GM21825 (cell line): ENCODE results near the gene THRAP3.
"Not testable (repeated sequence)": the region's sequence is repeated elsewhere in the genome, so short reads cannot be mapped to it uniquely, and the experiment has no call there.

Experiments used
- ATAC-seq: cut with Tn5 transposase; IDR thresholded peaks from one replicate; pipeline ENCODE4 v1.9.1; 2021; ENCODE audit warnings: mild to moderate bottlenecking, moderate library complexity; ENCODE audit not compliant: unreplicated experiment

The THRAP3 gene

DNA sequence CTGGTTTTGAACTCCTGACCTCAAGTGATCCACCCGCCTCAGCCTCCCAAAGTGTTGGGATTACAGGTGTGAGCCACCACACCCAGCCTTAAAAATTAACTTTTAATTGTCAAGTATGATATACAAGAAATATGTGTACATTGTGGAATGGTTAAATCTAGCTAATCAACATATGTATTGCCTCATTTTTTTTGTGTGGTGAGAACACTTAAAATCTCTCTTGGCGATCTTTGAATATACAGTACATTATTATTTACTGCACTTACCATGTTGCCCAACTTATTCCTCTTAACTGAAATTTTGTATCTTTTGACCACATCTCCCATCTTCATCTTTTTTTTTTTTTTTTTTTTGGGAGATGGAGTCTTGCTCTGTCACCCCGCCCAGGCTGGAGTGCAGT, 23.3 kb downstream of the THRAP3 start:
- ATAC-seq = no peak

DNA sequence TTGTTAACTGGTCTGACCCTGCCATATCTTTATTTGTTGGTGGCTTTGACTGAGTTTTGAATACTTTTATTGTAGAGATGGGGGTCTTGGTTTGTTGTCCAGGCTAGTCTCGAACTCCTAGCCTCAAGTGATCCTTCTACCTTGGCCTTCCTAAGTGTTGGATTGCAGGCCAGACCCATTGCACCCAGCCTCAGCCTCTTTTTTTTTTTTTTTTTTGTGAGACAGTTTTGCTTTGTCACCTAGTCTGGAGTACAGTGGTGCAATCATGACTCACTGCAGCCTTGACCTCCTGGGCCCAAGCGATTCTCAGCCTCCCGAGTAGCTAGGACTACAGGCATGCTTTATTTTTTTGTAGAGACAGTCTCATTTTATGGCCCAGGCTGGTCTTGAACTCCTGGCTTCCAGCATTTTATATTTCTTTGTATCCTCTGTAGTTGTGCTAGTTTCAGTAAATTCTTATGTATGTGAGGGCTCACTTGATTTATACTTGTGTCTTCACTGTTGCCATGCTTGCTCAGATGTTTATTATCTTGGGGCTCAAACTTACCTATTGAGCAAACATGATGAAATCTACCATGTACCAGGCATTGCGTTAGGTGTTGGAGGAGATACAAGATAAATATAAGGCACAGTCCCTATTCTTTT, 24.1 kb downstream of the THRAP3 start:
- no peak for ATAC-seq

DNA sequence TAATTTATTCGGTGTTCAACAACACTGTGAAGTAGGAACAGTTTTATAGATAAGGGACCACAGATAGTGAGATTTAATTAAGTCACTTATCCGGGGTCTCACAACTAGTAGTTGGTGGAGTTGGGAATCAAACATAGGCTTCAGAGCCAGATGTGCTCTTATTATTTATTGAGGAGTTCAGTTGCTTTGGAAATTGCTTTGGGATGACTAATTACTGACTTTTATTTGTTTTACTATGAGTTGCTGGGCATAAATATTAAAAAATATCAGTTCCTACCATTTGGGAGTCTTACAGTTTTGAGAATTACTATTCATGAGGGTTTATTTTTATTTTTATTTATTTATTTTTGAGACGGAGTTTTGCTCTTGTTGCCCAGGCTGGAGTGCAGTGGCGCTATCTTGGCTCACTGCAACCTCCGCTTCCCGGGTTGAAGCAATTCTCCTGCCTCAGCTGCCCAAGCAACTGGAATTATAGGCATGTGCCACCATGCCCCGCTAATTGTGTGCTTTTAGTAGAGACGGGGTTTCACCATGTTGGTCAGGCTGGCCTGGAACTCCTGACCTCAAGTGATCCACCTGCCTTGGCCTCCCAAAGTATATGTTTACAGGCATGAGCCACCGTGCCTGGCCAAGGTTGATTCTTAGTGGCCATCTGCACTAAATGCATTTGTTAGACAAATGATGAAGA, 27.7 kb downstream of the THRAP3 start:
- no peak for ATAC-seq

DNA sequence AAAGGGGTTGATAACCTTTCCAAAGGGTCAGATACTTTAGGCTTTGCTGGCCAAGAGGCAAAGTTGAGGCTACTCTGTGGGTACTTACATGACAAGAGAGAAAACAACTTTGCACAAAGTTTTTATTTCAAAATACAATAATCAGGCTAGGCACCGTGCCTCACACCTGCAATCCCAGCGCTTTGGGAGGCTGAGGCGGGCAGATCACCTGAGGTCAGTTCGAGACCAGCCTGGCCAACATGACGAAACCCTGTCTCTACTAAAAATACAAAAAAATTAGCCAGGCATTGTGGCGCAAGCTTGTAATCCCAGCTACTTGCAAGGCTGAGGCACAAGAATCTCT, 28.2 kb downstream of the THRAP3 start:
- not testable (repeated sequence) for ATAC-seq

DNA sequence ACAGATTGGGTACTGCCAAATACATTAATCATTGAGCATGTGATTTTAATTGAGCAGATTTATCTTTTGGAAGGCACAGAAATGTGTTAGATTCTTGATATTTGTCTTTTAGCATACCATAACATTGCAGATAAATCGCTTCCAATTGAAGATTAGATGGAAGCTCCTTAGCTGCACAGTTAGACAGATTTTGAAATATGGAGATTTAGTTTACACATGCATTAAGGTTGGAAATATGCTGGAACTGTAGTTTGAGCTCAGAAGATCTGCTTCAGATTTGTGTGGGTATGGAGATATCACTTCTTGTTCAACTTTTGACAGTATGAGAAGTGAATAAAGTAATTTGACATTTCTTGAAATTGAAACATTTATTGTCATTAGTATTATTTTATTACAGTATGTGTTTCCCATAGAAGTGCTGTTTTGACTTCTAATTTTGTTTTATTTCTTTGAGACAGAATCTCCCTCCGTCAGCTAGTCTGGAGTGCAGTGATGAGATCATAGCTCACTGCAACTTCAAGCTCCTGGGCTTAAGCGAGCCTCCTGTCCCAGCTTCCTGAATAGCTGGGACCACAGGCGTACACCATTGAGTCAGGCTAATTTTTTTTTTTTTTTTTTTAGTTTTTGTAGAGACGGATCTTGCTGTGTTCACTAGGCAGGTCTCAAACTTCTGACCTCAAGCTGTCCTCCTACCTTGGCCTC, 29.1 kb downstream of the THRAP3 start:
- ATAC-seq = no peak

DNA sequence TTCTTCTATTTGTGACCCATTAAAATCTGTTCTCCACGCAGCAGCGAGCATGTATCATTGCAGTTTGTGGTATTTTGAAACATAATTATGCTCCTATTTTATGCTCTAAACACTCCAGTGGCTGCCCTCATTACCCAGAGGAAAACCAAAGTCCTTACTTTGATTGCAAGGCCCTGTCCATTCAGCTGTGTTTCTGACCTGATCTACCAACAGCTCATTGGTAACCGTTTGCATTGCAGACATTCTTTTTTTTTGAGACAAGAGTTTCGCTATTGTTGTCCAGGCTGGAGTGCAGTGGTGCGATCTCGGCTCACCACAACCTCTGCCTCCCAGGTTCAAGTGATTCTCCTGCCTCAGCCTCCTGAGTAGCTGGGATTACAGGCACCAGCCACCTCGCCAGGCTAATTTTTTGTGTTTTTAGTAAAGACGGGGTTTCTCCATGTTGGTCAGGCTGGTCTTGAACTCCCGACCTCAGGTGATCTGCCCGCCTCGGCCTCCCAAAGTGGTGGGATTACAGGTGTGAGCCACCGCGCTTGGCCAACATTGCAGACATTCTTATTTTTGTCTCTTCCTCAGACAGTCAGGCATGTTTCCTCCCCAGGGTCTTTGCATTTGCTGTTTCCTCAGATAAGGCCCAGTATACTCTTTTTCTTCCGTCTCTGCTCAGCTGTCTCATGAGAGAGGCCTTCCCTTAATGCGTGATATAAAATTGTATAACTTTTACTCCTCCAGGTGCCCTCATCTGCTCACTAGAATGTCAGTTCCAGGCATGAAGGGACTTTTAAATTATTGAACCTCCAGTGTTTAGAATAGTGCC, 32.5 kb downstream of the THRAP3 start:
- ATAC-seq = no peak

DNA sequence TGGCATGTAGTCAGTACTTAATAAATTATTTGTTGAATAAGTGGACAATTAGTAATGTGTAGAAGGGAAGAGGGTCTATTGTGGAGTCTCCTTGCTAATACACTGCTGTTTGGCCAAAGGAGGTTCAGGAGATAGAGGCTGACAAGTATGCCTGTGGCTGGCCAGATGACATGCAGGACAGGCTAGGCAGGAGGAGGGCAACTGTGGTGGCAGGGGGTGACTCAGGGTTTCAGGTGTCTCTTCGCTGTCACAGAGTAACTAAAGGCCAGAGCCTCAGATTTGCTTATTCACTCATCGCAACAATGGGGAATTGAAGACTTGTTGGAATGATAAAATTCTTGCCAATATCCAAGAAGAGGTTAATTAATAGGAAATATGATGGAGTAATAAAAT, 33.1 kb downstream of the THRAP3 start:
- ATAC-seq = peak; percentile 57

DNA sequence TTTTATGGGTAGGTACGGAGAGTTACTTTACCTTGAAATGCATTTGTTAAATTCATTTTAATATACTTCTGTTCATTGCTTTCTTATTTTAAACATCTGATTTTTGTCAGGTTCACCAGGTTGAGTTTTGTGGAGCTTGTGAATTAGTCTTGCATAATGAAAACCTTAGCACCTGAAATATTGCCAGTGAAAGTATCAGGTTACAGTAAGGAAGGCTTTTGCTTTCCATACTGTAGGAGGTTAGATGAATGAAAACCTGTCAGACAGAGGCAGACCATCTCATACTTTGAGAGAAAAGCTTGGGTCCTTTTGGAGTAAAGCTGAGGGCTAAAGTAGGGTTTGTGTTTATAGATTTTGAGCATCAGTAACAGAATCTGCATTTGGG, 34.7 kb downstream of the THRAP3 start:
- ATAC-seq = no peak

DNA sequence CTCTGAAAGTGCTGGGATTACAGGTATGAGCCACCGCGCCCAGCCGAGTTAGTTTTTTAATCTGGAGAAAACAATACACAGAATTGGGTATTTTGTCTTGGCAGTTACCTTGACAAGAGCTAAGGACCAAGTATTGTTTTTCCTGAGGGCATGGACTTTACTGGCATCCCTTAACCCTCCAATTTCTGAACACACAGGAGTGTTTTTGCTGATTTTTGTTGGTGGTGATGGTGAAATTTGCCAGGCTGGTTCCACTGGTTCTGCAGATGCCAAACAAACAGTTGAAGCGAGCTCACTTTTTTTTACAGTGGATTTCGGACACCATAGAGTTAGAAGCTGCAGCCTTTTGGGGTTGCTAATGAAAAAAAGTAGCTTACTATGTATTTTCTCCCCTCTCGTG, 44.7 kb downstream of the THRAP3 start:
- ATAC-seq = no peak

DNA sequence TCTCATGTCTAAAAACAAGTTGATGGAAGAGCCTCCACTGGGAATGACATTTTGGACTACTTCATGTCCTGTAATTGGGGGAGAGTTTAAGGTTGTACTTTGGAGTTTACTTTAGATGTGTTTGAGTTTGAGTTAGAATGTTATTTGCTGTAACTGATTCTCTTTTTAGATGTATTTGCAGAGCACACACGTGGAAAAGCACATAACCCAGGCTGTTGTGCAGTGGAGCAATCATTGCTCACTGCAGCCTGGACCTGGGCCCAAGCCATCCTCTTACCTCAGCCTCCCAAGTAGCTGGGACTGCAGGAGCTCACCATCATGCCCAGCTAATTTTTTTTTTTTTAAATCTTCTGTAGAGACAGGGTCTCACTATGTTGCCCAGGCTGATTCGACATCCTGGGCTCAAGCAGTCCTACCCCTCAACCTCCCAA, 45.2 kb downstream of the THRAP3 start:
- ATAC-seq = no peak

DNA sequence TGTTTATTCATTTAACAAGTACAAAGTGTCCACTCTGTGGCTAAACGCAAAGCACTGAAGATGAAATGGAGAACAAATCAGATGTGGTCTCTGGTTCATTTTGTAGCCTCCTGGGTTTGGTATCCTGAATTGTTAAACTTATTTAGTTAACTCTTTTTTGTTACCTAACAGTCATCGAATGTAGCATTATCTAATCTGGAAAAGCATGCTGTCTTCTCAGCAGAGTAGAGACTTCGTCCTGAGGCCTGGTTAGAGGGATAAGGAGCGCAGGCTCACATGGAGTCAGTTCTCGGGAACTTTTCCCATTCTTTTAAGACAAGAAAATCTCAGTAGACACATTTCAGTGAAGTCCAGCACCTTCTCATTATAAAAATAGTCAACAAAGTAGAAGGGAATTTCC, 48.8 kb downstream of the THRAP3 start:
- no peak for ATAC-seq

DNA sequence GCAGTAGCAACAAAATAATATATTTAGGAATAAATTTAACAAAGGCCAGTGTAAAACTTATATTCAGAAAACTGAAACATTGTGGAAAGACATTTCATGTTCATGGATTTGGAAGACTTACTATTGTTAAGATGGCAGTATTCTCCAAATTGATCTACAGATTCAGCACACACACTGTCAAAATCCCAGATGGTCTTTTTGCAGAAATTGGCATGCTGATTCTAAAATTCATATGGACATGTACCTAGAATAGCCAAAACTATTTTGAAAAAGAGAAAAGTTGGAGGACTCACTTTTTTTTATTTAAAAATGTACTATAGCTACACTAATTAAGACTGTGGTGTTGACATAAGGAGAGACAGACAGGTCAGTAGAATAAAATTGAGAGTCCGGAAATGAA, 50.0 kb downstream of the THRAP3 start:
- no peak for ATAC-seq

DNA sequence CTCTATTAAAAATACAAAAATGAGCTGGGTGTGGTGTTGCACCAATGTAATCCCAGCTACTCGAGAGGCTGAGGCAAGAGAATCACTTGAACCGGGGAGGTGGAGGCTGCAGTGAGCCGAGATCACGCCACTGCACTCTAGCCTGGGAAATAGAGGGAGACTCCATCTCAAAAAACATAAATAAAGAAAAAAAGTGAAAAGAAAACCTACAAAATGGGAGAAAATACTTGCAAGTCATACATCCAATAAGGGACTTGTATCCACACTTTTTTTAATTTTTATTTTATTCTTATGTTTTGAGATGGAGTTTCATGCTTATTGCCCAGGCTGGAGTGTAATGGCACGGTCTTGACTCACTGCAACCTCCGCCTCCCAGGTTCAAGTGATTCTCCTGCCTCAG, 52.4 kb downstream of the THRAP3 start:
- ATAC-seq = no peak

DNA sequence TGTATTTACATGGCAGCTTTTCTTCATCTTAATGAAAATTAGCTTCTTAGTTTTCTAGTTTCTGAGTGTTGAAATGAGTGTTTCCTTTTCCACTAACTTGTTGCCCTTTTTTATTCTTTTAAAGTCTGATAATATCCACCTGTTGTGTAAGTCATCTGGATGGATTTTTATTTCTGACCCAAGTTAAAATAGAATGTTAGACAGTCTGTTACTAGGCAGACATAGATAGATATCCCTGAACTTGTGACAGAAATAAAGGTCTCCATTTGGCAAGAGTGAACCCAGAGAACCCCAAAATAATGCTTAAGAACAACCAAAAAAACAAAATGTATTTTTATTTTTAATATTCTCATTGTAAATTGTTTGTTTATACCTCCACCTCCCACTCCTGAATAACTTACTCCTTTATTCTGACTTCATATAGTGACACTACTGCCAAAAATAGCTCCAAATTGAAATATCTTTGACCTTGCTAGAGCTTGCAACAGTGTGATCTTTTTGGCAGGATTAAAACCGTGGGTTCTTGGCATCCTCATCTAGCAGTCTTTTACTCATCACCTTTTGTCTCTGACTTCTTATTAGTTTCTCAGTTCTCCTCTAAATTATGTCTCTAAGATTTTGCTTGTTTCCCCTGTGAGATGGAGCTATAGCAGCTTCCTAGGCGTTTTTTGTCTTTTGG, 55.0 kb downstream of the THRAP3 start:
- no peak for ATAC-seq

DNA sequence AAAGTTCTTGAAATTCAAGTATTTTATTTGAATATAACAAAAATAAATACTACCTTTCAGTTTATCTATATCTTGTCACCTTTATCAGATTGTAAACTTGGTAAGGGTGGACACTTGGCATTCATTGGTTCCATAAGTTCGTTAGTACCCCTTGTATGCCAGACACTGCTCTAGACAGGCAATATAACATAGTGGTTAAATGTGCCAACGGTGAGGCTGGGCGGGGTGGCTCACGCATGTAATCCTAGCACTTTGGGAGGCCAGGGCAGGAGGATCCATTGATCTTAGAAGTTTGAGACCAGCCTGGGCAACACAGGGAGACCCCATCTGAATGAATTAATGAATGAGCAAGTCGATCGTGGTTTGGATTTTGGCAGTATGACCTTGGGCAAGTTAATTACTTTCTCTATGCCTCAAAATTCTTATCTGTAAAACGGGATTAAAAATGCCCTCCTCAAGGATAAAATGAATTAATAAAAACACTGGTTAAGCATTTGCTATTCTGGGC, 55.6 kb downstream of the THRAP3 start:
- no peak for ATAC-seq

DNA sequence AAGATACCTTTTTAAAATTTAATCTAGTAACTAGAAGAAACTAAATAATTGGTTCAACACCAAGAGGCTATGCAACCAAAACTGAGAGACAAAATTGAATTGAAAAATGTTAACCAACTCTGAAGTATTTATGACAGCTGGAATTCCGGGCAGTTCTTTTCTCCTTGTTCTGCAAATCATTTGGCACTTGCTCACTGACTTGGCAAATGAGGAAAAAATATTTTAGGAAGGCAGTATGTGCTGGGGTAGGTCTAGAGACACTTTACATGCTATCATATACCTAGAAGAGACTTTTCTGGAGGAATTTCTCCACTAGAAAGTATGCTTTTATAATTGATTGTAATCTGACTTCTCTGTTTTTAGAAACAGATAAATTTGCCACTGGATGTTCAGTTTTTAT, 59.8 kb downstream of the THRAP3 start:
- no peak for ATAC-seq

DNA sequence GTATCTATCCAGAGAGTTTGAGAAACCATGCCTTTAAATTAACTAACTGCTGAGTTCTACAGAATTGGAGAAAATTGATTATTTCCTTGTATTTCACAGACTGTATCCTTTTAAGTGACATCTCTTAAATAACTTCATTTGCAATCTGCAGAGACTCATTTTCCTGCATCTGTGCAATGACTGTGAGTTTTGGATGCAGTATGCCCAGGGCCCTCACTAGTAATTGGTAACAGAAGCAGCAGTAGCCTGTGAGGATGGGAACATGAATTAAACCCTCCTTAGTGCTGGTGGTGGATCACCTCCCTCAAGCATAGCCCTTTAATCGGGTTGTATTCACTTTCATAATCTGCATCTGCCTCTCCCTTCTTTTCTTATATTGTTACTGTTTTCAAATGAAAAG, 60.3 kb downstream of the THRAP3 start:
- ATAC-seq = no peak

DNA sequence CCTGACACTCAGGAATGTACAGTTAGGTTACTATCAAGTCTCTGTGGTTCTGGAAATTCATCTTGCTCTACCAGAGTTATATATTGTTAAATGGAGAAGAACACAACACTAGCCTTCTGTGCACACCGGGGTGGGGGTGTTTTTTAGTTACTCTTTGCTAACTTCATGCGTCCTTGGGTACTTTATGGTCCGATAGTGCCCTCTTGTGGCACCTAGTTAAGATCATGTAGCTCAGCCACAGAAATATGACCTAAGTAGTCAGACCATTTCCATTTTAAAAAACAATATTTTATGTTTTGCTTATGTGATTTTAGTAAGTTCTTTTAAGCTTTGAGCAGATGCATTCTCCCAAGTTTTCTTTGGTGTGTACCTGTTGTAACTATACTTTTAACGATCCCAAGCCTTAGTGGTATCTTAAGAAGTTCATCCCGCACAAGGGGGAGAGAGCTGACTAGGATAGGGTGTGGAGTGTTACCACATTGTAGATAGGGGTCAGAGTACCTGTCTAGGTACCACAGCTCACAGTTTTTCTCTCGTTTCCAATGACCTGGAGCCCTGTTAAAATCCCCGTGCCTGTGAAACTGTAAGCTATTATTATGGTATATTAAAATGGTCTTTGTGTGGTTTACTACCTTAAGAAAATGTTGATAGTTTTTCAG, 61.3 kb downstream of the THRAP3 start:
- ATAC-seq = no peak

DNA sequence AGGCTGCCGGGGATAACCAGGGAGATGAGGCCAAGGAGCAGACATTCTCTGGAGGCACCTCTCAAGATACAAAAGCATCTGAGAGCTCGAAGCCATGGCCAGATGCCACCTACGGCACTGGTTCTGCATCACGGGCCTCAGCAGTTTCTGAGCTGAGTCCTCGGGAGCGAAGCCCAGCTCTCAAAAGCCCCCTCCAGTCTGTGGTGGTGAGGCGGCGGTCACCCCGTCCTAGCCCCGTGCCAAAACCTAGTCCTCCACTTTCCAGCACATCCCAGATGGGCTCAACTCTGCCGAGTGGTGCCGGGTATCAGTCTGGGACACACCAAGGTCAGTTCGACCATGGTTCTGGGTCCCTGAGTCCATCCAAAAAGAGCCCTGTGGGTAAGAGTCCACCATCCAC, 62.6 kb downstream of the THRAP3 start:
- ATAC-seq = no peak

DNA sequence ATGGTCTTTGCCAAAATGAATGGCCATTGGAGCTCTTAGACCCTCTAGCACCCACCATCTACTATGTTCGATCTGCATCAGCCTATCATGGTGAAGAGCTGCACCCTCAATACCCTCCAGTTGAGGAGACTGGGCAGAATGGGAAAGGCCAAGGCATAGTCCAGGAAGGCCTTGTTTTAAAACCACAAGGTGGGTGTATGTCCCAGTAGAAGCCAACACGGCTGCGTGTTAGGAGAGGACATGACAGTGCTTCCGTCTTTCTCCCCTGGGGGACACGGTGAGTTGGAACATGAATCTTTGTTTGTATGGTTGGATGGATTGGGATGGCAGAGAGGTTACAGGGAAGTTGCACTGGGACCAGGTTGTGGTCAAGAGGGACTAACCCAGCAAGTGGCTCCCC, 63.4 kb downstream of the THRAP3 start:
- no peak for ATAC-seq
